HuH-7.5 (cell line): Measurements from ENCODE around the gene RAD18.

Source experiments
- DNase-seq: peaks from one replicate; pipeline ENCODE4 v3.0.0; 2011; ENCODE audit warnings: low spot score

RAD18 gene

GRCh38 chr3:8985876-8986275 lies 22.6 kb upstream of the RAD18 start:
- DNase-seq = no peak

GRCh38 chr3:8985411-8985831 lies 22.1 kb upstream of the RAD18 start:
- DNase-seq = no peak

- DNase-seq = no peak
These were observed 21.3 kb upstream of the RAD18 start for GRCh38 chr3:8984526-8984925.

- DNase-seq = no peak
These were observed 20.8 kb upstream of the RAD18 start for GRCh38 chr3:8984081-8984480.

- no peak for DNase-seq
These were observed 20.3 kb upstream of the RAD18 start for GRCh38 chr3:8983591-8983990.

GRCh38 chr3:8983026-8983425 lies 19.8 kb upstream of the RAD18 start:
- DNase-seq = no peak

GRCh38 chr3:8982509-8982908 lies 19.2 kb upstream of the RAD18 start:
- no peak for DNase-seq

GRCh38 chr3:8981700-8982099 lies 18.4 kb upstream of the RAD18 start:
- DNase-seq = no peak

- DNase-seq = no peak
These were observed 18.0 kb upstream of the RAD18 start for GRCh38 chr3:8981296-8981695.

GRCh38 chr3:8980756-8981257 lies 17.5 kb upstream of the RAD18 start:
- DNase-seq = no peak

GRCh38 chr3:8979262-8979661 lies 16.0 kb upstream of the RAD18 start:
- no peak for DNase-seq

- DNase-seq = no peak
These were observed 15.3 kb upstream of the RAD18 start for GRCh38 chr3:8978551-8978950.

GRCh38 chr3:8976540-8977182 lies 13.4 kb upstream of the RAD18 start:
- peak; percentile 3 for DNase-seq

GRCh38 chr3:8975081-8976020 lies 12.1 kb upstream of the RAD18 start:
- peak; percentile 9 for DNase-seq

GRCh38 chr3:8974458-8974857 lies 11.2 kb upstream of the RAD18 start:
- no peak for DNase-seq

- DNase-seq = no peak
These were observed 9.4 kb upstream of the RAD18 start for GRCh38 chr3:8972639-8973038.

GRCh38 chr3:8970971-8971589 lies 7.8 kb upstream of the RAD18 start:
- no peak for DNase-seq

GRCh38 chr3:8969241-8969640 lies 6.0 kb upstream of the RAD18 start:
- no peak for DNase-seq

- DNase-seq = no peak
These were observed 5.2 kb upstream of the RAD18 start for GRCh38 chr3:8968375-8968882.

- no peak for DNase-seq
These were observed 4.3 kb upstream of the RAD18 start for GRCh38 chr3:8967553-8967952.

- DNase-seq = no peak
These were observed 3.6 kb upstream of the RAD18 start for GRCh38 chr3:8966820-8967348.

- DNase-seq = no peak
These were observed 3.0 kb upstream of the RAD18 start for GRCh38 chr3:8966150-8966819.
